ENCODE results near the gene ARHGAP5. TPM values are rescaled to one million over a fixed set of nuclear protein-coding genes. Genes with fewer than 3 reads are reported as not detected.

The ARHGAP5 gene
- total RNA-seq, 6 donors from 2014 or later: 31.4 to 150 (median 78.3) TPM

DNA sequence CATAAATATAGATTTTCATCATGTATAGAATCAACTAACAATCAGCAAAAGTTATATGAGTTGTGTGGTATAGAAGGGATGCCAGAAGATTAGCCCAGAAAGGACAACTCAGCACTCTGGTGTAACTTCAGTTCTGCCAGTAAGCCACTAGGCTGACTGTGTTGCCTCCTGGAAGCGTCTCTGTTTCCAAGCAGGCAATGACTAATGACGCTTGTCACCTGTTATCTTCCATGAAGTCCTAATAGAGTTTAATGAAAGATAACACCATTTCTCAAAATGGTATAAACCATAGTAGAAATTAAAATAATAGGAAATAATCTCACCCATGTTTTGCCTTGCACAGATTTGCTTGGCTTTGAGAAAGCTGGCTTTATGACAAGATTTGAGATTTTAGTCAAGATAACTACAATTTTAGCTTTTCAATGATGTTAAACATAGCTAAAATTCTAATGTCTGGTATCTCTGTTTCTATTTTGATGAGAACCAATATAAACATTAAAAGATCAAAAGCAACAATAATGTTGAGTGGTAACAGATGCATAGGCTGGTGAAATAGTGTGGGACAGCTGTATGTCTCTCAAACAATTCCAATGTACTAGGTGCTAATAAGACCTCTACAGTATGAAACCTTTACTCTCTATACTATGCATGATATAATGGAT, 115.7 kb downstream of the ARHGAP5 start:
- Histone ChIP-seq H3K4me1 (no peaks in the 10 kb centered on the region), H3K4me3 (no peak overlapping the region), H3K9me3 (no peaks in the 10 kb centered on the region), H3K27me3 (no peaks in the 10 kb centered on the region), H3K27ac (no peak overlapping the region), H3K36me3 (no peaks in the 10 kb centered on the region)
- 84 to 87% methylated on average over 2 of the region's 2 CpGs for WGBS, 2 donors
- TF ChIP-seq POLR2A (IDR thresholded peaks at IDR 0.05): no peak
- no peak for TF ChIP-seq EP300 (IDR thresholded peaks at IDR 0.05)
- TF ChIP-seq POLR2AphosphoS5 (IDR thresholded peaks at IDR 0.05): no peak
- TF ChIP-seq, protein P1, sequence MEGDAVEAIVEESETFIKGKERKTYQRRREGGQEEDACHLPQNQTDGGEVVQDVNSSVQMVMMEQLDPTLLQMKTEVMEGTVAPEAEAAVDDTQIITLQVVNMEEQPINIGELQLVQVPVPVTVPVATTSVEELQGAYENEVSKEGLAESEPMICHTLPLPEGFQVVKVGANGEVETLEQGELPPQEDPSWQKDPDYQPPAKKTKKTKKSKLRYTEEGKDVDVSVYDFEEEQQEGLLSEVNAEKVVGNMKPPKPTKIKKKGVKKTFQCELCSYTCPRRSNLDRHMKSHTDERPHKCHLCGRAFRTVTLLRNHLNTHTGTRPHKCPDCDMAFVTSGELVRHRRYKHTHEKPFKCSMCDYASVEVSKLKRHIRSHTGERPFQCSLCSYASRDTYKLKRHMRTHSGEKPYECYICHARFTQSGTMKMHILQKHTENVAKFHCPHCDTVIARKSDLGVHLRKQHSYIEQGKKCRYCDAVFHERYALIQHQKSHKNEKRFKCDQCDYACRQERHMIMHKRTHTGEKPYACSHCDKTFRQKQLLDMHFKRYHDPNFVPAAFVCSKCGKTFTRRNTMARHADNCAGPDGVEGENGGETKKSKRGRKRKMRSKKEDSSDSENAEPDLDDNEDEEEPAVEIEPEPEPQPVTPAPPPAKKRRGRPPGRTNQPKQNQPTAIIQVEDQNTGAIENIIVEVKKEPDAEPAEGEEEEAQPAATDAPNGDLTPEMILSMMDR (IDR thresholded peaks at IDR 0.05): no peak
- ATAC-seq (ENCODE audit: low FRiP score in 2 of 2): no peak
- no peak for DNase-seq

DNA sequence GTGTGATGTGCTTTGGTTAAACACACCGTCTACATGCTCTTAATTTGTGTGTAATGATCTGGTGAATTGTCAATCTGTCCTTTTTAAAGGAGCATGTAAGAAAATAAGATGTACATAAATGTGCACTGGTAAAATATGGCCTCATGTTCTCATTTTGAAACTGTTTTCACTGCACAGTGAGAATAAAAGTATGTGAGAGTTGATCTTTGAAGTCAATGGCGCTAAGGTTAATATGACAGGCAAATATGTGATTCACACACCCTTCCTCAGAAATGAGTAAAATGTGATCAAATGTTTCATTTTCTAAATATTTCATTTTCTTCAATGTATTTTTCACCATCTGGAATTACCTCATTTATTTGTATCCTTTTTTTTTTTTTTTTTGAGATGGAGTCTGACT, 116.4 kb downstream of the ARHGAP5 start:
- TF ChIP-seq EP300 (IDR thresholded peaks at IDR 0.05): no peak
- TF ChIP-seq, protein P1 (IDR thresholded peaks at IDR 0.05): no peak
- no peak for TF ChIP-seq POLR2A (IDR thresholded peaks at IDR 0.05)
- TF ChIP-seq POLR2AphosphoS5 (IDR thresholded peaks at IDR 0.05): no peak
- WGBS, 2 donors: 86 to 93% methylated on average over 2 of the region's 2 CpGs
- H3K4me1 ChIP-seq: no peaks in the 10 kb centered on the region

DNA sequence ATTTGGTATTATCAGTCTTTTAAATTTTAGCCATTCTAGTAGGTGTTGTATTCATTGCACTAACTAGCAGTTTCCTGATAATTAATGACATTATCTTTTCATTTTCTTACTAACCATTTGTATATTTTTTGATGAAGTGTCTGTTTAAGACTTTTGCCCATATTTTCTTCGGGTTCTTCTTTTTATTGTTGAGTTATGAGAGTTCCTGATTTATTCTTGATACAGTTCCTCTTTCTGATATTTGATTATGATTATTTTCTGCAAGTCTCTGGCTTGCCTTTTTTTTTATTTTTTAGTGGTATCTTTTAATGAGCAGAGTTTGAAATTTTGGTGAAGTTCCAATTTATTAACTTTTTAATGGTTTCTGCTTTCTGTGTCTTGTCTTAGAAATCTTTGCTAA, 118.5 kb downstream of the ARHGAP5 start:
- H3K27ac ChIP-seq: no peak overlapping the region
- DNase-seq: no peak
- 43 to 57% methylated on average over 1 of the region's 1 CpG for WGBS, 2 donors

More for the DNA sequence above, 116.4 kb downstream of the ARHGAP5 start:
- H3K27me3 ChIP-seq: no peaks in the 10 kb centered on the region
- DNase-seq (no peak), ATAC-seq (ENCODE audit: low FRiP score in 2 of 2) (no peak)
- no peak overlapping the region for H3K4me3 ChIP-seq
- H3K27ac ChIP-seq: no peak overlapping the region
- H3K36me3 ChIP-seq: no peaks in the 10 kb centered on the region
- H3K9me3 ChIP-seq: no peaks in the 10 kb centered on the region

DNA sequence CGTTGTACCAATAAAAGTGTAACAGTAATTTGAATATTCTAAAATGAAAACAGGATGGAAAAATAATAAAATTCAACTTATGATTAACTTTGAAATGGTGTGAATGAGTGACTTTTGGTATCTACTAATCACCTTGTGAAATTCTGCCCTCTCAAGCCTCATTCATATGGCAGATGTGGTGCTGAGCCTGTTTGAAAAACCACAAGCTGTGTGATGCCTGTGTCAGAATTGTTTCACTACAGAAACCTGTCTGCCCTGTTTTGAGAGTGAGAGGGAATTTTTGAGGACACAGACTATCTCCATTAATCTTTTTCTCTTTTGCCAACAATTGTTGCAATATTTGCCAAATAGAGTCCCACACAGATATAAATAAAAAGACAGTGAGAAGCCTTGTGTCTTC, 120.8 kb downstream of the ARHGAP5 start:
- TF ChIP-seq, protein P1 (IDR thresholded peaks at IDR 0.05): no peak
- no peak for TF ChIP-seq EP300 (IDR thresholded peaks at IDR 0.05)
- no peak for TF ChIP-seq POLR2A (IDR thresholded peaks at IDR 0.05)
- no peak for TF ChIP-seq POLR2AphosphoS5 (IDR thresholded peaks at IDR 0.05)
- DNase-seq (no peak), ATAC-seq (ENCODE audit: low FRiP score in 2 of 2) (no peak)
- no peak overlapping the region for H3K27ac ChIP-seq
- H3K4me3 ChIP-seq: no peak overlapping the region
- H3K27me3 ChIP-seq: no peaks in the 10 kb centered on the region
- H3K9me3 ChIP-seq: no peaks in the 10 kb centered on the region
- 68 to 69% methylated on average over 1 of the region's 1 CpG for WGBS, 2 donors
- no peaks in the 10 kb centered on the region for H3K36me3 ChIP-seq
- H3K4me1 ChIP-seq: peaks cover 0 to 19% (median 10%) of the 10 kb centered on the region in 4 donors

More for the DNA sequence above, 118.5 kb downstream of the ARHGAP5 start:
- H3K4me1 ChIP-seq: peaks cover 0 to 2% (median under 1%) of the 10 kb centered on the region in 4 donors
- H3K36me3 ChIP-seq: no peaks in the 10 kb centered on the region
- no peaks in the 10 kb centered on the region for H3K27me3 ChIP-seq
- H3K4me3 ChIP-seq: no peak overlapping the region
- H3K9me3 ChIP-seq: no peaks in the 10 kb centered on the region
- no peak for ATAC-seq (ENCODE audit: low FRiP score in 2 of 2)
- TF ChIP-seq POLR2A (IDR thresholded peaks at IDR 0.05): no peak
- TF ChIP-seq, protein P1 (IDR thresholded peaks at IDR 0.05): no peak
- TF ChIP-seq POLR2AphosphoS5 (IDR thresholded peaks at IDR 0.05): no peak
- no peak for TF ChIP-seq EP300 (IDR thresholded peaks at IDR 0.05)
